ENCODE measurements around the gene AKIP1.

Gene AKIP1

DNA sequence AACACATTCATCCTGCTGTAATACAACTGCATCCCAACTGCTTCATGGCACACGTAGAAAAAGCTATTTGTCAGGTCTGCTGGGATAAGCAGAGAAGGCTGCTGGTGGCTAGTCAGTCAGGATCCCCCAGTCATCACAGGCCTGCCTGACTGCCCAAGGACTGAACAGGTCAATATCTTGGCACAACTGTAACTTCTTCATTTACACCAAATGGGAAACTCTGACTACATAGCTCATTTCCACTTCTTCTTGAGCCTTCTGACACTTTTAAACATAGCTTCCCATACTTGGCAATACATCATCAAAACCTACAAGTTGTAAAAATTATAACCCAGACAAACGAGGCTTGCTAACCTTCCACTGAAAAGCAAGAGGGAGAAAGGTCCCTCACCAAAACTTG lies 50.4 kb downstream of the AKIP1 start:
- FAIRE-seq = no peak

DNA sequence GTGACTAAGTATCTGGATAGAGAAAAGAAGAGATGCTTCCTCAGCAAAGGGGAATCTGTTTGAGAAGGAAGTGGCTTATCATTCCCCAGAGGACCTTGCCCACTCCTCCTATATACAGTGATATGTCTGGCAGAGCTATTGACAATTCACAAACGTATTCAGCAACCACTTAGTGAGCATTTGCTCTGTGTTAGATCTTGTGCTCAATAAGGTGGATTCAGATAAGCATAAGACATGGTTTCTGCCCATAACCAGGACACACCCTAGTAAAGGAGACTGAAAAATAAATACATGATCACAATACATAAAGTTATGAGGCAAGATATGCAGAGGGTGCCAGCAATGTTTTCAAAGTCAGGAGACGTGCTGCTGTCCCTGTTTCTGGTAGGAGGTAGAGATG lies 51.9 kb downstream of the AKIP1 start:
- FAIRE-seq = no peak

DNA sequence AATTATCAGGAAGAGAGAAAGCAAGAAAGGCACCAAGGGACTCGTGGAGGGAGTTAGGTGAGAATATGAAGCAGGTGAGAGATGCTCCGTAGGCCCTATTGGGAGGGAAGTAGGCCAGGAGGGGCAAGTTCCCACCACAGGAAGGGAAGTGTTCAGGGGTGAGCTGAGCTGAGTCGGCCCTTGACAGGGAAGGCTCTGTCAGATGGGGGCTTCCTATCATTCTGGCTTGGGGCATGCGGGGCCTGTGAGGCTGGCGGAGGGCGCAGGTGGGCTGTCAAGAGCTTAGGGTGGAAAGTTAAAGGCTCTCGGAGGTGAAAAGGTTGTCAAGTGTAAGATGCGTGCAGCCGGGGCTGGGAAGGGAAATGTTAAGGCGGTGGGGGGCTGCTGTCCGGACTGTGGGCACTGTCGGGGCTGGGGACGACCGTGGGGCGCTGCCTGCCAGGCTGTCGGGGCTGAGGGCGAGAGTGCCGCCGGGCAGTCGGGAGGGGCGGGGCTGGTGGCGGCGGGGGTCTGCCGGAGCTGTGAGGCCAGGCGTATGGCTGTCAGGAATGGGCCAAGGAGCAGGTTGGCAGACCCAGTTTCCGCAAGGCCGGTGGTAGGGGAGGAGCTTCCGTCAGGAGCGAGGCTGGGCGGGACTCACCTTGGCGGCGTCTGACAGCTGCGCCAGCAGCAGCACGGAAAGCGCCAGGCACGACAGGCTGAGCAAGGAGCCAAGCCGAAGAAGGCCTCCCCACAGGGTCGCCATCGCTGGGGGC lies 52.8 kb downstream of the AKIP1 start:
- FAIRE-seq = no peak

DNA sequence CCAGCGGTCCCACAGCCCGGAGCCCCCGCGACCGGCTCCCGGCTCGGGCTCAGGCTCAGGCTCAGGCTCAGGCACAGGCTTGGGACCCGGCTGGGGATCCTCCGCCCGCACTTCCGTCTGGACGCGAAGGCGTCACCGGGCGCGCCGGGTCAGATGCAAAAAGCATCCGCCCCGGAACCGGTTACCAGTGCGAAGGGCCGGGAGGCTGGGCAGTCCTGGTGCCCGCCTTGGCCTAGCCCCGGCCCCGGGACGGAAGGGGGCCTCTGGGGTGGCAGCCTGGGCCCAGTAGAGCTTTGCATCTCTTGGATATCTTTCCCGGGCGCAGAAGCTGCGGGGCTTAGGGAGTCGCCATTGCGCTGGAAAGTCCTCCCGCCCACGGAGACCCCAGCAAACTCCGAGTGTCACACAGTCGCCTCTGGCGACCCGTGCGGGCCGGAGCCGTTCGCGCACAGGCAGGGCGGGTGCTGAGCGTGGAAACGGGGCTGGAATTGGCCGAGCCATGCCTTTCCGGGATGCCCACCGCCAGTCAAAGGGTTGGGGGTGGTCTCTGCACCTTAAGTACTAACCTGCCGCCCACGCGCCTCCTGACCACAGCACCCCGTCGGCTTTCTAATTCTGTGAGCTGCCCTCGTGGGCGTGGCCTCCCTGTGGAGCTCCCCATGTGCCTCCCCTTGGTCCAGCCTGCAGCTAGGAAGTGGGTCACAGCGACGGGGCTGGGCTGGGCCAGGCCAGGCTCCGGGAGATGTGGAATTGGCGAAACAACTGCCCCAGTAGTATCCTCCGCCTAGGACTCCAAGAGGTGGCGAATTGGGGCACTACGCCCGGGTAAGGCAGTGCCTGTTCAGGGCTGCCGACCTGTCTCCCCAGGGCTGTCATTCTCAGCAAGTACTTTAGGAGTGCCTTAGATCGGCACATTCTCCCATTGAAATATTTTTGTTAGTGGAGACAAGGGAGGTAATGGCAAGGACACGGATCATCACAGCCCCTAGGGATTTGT lies 53.6 kb downstream of the AKIP1 start, which contains the start of gene TMEM9B:
Gene TMEM9B (minus strand): TSS at position 119 of the 997 bp plus-strand sequence. CDS start 129 bp downstream, outside the sequence.
- FAIRE-seq = no peak

DNA sequence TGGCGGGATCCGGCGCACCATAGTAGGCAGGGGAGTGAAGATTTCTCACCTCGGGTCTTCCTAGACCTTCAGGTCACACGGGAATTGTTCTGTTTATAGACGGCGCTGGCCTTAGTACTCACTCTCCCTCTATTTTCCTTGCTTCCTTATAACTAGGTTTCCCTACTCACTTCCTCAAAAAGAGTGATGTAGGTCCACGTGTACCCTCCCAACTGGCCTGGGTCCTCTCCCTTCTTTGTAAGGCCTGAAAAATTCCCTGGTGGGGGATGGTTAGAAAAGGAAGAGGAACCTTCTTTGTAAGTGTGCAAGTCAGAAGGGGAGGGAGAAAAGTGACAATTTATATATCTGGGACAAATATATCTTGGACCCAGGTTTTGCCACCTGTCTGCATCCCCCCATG lies 56.2 kb downstream of the AKIP1 start:
- FAIRE-seq = no peak
